Heart left ventricle (tissue), 13 donors: ENCODE measurements around the gene ABLIM1.

Source experiments
- CTCF ChIP-seq, 12 donors: fragments of 200-600 bp; sonication (generic) in 4 of 12; IDR thresholded peaks; one replicate each; pipeline versions ENCODE4 v1.5.0 to v1.8.0; 2018 to 2022; ENCODE audit warnings: antibody characterized with exemption in 12 of 12, mild to moderate bottlenecking in 5 of 12
- POLR2A ChIP-seq, 2 donors: fragments of 450-650 bp; IDR thresholded peaks; one replicate each; pipeline ENCODE4 v1.6.1; 2017; ENCODE audit warnings: antibody characterized with exemption in 2 of 2, mild to moderate bottlenecking in 2 of 2, moderate library complexity in 2 of 2
- donor health status: ischemic (EF 13 %, LVEDD 7.1; RV severe dilation, severe dysfunction).
- donor health status: DM: no; HTN: yes; CAD: no.
- donor health status: DM: no; HTN: no; CAD: no.
- donor health status: ischemic (EF 25% LVEDD 6.9; RV normal size, moderate dysfunction).
- donor health status: ischemic (EF 25% LVEDD 5.7; RV mildly dilated, moderate dysfunction).
- donor health status: ischemic (EF 35%, LVEDD 5.7; RV mildly dilated, moderate dysfunction).
- donor health status: nonischemic (EF 11% LVEDD 7.7; RV severe dilation, severe dysfunction).
- donor health status: DM: yes; HTN: yes; CAD: no.
- donor health status: PGD.
- donor health status: ischemic (EF 29% LVEDD 5.4; RV normal size, mild dysfunction).
- donor health status: nonischemic (EF 23%, LVEDD 6.1; RV moderate dilation, normal function).

GRCh38 chr10:114682532-114682931 is 24.5 kb upstream of the ABLIM1 start:
- TF ChIP-seq CTCF (IDR thresholded peaks at IDR 0.05) = no peak
- TF ChIP-seq POLR2A (IDR thresholded peaks at IDR 0.05) = no peak
